ENCODE data around the gene ARHGDIB. TPM values are rescaled to one million over a fixed set of nuclear protein-coding genes. Genes with fewer than 3 reads are reported as not detected.

Gene ARHGDIB
- total and polyA plus RNA-seq, 10 of the 15 experiments (the other 5 are each of a cell fraction or from before 2014, with no cell fraction given): 796 to 2,849 (median 1,346) TPM

DNA sequence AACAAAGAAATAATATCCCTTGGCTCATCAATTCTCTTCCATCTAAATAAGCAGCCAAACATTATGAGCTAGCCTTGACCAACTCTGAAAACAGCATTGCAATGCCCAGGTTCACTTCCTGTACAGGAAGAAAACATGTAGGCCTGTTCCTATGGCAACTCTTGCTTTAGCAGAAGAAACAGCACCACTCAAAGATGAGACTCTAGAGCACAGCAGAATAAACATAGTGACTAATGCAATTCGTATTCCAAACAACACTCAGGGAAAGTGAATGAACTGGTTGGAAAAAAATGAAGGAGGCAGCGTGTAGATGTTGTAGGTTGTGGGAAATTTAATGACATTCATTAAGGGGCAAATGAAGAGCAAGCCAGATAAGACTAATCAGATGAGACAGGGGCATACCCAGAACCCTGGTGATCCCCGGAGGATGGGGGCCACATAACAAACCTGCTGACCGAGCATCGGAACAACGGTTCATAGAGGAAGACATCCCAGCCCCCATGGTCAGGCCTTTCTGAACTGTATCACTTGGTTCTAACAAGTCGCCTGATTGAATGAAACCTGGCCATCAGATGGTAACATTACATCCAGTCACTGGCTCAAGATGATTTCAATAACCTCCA lies 9.0 kb downstream of the ARHGDIB start (continued):
- TF ChIP-seq GATAD2B (conservative IDR thresholded peaks at IDR 0.05; ENCODE audit: low read depth): no peak
- TF ChIP-seq CHD1 (IDR thresholded peaks at IDR 0.05; ENCODE audit: low read depth, low read length): no peak
- TF ChIP-seq, protein P1, sequence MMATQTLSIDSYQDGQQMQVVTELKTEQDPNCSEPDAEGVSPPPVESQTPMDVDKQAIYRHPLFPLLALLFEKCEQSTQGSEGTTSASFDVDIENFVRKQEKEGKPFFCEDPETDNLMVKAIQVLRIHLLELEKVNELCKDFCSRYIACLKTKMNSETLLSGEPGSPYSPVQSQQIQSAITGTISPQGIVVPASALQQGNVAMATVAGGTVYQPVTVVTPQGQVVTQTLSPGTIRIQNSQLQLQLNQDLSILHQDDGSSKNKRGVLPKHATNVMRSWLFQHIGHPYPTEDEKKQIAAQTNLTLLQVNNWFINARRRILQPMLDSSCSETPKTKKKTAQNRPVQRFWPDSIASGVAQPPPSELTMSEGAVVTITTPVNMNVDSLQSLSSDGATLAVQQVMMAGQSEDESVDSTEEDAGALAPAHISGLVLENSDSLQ (IDR thresholded peaks at IDR 0.05): no peak
- TF ChIP-seq MXI1 (IDR thresholded peaks at IDR 0.05; ENCODE audit: low read depth, low read length): peak; percentile 94
- TF ChIP-seq, protein P2, sequence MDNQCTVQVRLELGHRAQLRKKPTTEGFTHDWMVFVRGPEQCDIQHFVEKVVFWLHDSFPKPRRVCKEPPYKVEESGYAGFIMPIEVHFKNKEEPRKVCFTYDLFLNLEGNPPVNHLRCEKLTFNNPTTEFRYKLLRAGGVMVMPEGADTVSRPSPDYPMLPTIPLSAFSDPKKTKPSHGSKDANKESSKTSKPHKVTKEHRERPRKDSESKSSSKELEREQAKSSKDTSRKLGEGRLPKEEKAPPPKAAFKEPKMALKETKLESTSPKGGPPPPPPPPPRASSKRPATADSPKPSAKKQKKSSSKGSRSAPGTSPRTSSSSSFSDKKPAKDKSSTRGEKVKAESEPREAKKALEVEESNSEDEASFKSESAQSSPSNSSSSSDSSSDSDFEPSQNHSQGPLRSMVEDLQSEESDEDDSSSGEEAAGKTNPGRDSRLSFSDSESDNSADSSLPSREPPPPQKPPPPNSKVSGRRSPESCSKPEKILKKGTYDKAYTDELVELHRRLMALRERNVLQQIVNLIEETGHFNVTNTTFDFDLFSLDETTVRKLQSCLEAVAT (IDR thresholded peaks at IDR 0.05): peak; percentile 29; the same call in 1 of the 2 replicates
- no peak for TF ChIP-seq HDGF (IDR thresholded peaks at IDR 0.05)
- no peak for TF ChIP-seq KAT2A (conservative IDR thresholded peaks at IDR 0.05; ENCODE audit: control insufficient read depth, low read depth, low read length)
- 0 out of 2 replicates have a peak, but pooled peaks have one; percentile 76 for TF ChIP-seq NBN (IDR thresholded peaks at IDR 0.05)
- no peak for TF ChIP-seq ZBED1 (IDR thresholded peaks at IDR 0.05; ENCODE audit: borderline replicate concordance)
- TF ChIP-seq ZNF217 (IDR thresholded peaks at IDR 0.05): no peak
- peak in 1 of 2 experiments; percentile 30; a peak in 2 of 4 replicates for TF ChIP-seq IKZF2 (IDR thresholded peaks at IDR 0.05)
- peak; percentile 21; the same call in 1 of the 2 replicates for TF ChIP-seq POLR2AphosphoS5 (IDR thresholded peaks at IDR 0.05; ENCODE audit: low read length)
- TF ChIP-seq POU2F2 (IDR thresholded peaks at IDR 0.05; ENCODE audit: borderline replicate concordance, low read depth, low read length): no peak
- no peak for TF ChIP-seq JUND (IDR thresholded peaks at IDR 0.05; ENCODE audit: low read depth, low read length)
- no peak; the same call in 1 of the 2 replicates for TF ChIP-seq SMC3 (IDR thresholded peaks at IDR 0.05; ENCODE audit: borderline replicate concordance, low read length)
- TF ChIP-seq, protein P3, sequence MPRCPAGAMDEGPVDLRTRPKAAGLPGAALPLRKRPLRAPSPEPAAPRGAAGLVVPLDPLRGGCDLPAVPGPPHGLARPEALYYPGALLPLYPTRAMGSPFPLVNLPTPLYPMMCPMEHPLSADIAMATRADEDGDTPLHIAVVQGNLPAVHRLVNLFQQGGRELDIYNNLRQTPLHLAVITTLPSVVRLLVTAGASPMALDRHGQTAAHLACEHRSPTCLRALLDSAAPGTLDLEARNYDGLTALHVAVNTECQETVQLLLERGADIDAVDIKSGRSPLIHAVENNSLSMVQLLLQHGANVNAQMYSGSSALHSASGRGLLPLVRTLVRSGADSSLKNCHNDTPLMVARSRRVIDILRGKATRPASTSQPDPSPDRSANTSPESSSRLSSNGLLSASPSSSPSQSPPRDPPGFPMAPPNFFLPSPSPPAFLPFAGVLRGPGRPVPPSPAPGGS (IDR thresholded peaks at IDR 0.05; ENCODE audit: borderline replicate concordance, insufficient read depth, low read depth, low read length, poor library complexity, severe bottlenecking): no peak
- TF ChIP-seq STAT3 (IDR thresholded peaks at IDR 0.05; ENCODE audit: low read depth, low read length): no peak
- no peak for TF ChIP-seq POLR2A (IDR thresholded peaks at IDR 0.05; ENCODE audit: low read depth, low read length)
- TF ChIP-seq, protein P4, sequence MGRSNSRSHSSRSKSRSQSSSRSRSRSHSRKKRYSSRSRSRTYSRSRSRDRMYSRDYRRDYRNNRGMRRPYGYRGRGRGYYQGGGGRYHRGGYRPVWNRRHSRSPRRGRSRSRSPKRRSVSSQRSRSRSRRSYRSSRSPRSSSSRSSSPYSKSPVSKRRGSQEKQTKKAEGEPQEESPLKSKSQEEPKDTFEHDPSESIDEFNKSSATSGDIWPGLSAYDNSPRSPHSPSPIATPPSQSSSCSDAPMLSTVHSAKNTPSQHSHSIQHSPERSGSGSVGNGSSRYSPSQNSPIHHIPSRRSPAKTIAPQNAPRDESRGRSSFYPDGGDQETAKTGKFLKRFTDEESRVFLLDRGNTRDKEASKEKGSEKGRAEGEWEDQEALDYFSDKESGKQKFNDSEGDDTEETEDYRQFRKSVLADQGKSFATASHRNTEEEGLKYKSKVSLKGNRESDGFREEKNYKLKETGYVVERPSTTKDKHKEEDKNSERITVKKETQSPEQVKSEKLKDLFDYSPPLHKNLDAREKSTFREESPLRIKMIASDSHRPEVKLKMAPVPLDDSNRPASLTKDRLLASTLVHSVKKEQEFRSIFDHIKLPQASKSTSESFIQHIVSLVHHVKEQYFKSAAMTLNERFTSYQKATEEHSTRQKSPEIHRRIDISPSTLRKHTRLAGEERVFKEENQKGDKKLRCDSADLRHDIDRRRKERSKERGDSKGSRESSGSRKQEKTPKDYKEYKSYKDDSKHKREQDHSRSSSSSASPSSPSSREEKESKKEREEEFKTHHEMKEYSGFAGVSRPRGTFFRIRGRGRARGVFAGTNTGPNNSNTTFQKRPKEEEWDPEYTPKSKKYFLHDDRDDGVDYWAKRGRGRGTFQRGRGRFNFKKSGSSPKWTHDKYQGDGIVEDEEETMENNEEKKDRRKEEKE (IDR thresholded peaks at IDR 0.05): no peak
- TF ChIP-seq, protein P5, sequence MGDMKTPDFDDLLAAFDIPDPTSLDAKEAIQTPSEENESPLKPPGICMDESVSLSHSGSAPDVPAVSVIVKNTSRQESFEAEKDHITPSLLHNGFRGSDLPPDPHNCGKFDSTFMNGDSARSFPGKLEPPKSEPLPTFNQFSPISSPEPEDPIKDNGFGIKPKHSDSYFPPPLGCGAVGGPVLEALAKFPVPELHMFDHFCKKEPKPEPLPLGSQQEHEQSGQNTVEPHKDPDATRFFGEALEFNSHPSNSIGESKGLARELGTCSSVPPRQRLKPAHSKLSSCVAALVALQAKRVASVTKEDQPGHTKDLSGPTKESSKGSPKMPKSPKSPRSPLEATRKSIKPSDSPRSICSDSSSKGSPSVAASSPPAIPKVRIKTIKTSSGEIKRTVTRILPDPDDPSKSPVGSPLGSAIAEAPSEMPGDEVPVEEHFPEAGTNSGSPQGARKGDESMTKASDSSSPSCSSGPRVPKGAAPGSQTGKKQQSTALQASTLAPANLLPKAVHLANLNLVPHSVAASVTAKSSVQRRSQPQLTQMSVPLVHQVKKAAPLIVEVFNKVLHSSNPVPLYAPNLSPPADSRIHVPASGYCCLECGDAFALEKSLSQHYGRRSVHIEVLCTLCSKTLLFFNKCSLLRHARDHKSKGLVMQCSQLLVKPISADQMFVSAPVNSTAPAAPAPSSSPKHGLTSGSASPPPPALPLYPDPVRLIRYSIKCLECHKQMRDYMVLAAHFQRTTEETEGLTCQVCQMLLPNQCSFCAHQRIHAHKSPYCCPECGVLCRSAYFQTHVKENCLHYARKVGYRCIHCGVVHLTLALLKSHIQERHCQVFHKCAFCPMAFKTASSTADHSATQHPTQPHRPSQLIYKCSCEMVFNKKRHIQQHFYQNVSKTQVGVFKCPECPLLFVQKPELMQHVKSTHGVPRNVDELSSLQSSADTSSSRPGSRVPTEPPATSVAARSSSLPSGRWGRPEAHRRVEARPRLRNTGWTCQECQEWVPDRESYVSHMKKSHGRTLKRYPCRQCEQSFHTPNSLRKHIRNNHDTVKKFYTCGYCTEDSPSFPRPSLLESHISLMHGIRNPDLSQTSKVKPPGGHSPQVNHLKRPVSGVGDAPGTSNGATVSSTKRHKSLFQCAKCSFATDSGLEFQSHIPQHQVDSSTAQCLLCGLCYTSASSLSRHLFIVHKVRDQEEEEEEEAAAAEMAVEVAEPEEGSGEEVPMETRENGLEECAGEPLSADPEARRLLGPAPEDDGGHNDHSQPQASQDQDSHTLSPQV (IDR thresholded peaks at IDR 0.05): no peak
- TF ChIP-seq SMARCA5 (IDR thresholded peaks at IDR 0.05): no peak

Measured in GM12878 (cell line).